Suprapubic skin (tissue), 4 donors: ENCODE measurements around the gene CHRNB1. TPM values are rescaled to one million over a fixed set of nuclear protein-coding genes. Genes with fewer than 3 reads are reported as not detected.
A peak's percentile ranks its signal among the peaks of the same experiment; 100 is the strongest.
"Not testable (repeated sequence)": the region's sequence is repeated elsewhere in the genome, so short reads cannot be mapped to it uniquely, and the experiment has no call there.

ENCODE experiments used
- DNase-seq, 2 donors: peaks; one replicate each; pipeline ENCODE4 v3.0.0-alpha.2; 2019; ENCODE audit warnings: low spot score in 2 of 2
- H3K27ac ChIP-seq: fragments of 200-600 bp; sonication (generic); one replicate; pipeline ENCODE4 v1.5.1; 2019
- H3K27me3 ChIP-seq: fragments of 200-600 bp; sonication (generic); one replicate; pipeline ENCODE4 v1.5.1; 2019
- H3K36me3 ChIP-seq: fragments of 200-600 bp; sonication (generic); one replicate; pipeline ENCODE4 v1.5.1; 2019
- H3K4me1 ChIP-seq: fragments of 200-600 bp; sonication (generic); one replicate; pipeline ENCODE4 v1.5.1; 2019
- H3K4me3 ChIP-seq: fragments of 200-600 bp; sonication (generic); one replicate; pipeline ENCODE4 v1.5.1; 2019; ENCODE audit warnings: mild to moderate bottlenecking
- H3K9me3 ChIP-seq: fragments of 200-600 bp; sonication (generic); one replicate; pipeline ENCODE4 v1.5.1; 2019
- EP300 ChIP-seq: sonication (generic); formaldehyde crosslinking; IDR thresholded peaks from one replicate; pipeline ENCODE4 v1.6.1; 2017; ENCODE audit warnings: antibody characterized with exemption
- POLR2A ChIP-seq, 2 donors: fragments of 450-650 bp; IDR thresholded peaks; one replicate each; pipeline ENCODE4 v1.6.1; 2017; ENCODE audit warnings: antibody characterized with exemption in 2 of 2, mild to moderate bottlenecking in 2 of 2, moderate library complexity in 2 of 2
- POLR2AphosphoS5 ChIP-seq, 3 donors: sonication (generic); formaldehyde crosslinking; IDR thresholded peaks; one replicate each; pipeline ENCODE4 v1.6.1; 2017; ENCODE audit warnings: antibody characterized with exemption in 3 of 3
- WGBS: methylation state at CpG from one replicate; pipeline ENCODE4 v1.1.5; 2018; 5-methylcytosine and 5-hydroxymethylcytosine counted together
- total RNA-seq, 4 donors: library from RNA; depleted of rRNA; stranded (reverse); fragments of >200 nt; gene quantifications; one replicate each; pipeline ENCODE4 v1.1.0, GENCODE V29; 2016
- TF ChIP-seq, protein P1 (sequence below), 2 donors: fragments of 200-600 bp in 1 of 2; fragments of 450-650 bp in 1 of 2; sonication (generic) in 1 of 2; IDR thresholded peaks; one replicate each; pipeline ENCODE4 v1.5.1; 2016 to 2019; ENCODE audit warnings: antibody characterized with exemption in 2 of 2, mild to moderate bottlenecking in 1 of 2, moderate library complexity in 1 of 2

CHRNB1 gene
- total RNA-seq, 4 donors from 2014 or later, result 7.3 to 11.3 (median 9.7) TPM

DNA sequence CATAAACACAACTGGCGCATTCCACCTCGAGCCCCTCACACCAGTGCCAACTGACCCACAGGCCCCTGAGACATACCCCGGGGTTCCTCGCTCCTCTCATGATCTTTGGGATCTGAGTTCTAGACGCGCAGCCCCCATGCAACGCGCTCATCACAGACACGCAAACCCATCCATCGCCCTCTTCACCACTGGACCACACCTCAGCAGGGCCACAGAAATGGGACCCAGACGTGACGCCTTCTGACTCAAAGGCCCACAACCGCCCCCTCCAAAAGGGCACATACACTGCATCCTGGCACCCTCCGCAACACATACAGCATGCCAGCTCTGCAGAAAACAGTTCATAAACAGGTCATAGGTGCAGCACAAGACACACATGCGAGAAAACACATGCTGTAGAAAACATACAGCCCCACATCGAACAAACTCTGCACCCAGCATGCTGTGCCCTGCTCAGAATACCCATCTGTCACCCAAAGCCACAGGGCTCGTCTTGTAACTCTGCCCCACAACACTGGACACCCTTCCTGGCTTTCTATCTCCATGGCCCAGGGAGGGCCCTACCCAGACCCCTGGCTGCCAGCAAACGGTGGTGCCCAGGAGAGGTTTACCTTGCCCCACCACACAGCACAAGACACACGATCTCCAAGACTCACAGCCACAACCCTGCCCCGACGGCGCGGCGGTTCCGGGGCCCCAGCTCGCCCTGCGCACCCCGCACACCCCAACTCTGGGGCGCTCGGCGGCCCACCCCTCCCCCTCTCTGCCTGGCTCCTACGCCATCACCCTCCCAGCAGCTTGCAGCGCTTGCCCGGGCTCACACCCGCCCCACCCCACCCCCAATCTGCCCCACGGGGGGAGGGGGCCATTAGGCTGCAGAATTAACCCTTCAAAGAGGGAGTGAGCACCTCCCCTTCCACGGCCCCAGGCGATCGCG lies 33.7 kb downstream of the CHRNB1 start:
- Histone ChIP-seq H3K36me3 (no peaks in the 10 kb centered on the region), H3K9me3 (no peaks in the 10 kb centered on the region), H3K4me1 (peaks cover 71% of the 10 kb centered on the region), H3K4me3 (peak overlapping the region; percentile 98), H3K27ac (peak overlapping the region; percentile 100), H3K27me3 (no peaks in the 10 kb centered on the region)
- TF ChIP-seq POLR2AphosphoS5 (IDR thresholded peaks at IDR 0.05) (no peak), POLR2A (IDR thresholded peaks at IDR 0.05) (no peak)
- TF ChIP-seq, protein P1, sequence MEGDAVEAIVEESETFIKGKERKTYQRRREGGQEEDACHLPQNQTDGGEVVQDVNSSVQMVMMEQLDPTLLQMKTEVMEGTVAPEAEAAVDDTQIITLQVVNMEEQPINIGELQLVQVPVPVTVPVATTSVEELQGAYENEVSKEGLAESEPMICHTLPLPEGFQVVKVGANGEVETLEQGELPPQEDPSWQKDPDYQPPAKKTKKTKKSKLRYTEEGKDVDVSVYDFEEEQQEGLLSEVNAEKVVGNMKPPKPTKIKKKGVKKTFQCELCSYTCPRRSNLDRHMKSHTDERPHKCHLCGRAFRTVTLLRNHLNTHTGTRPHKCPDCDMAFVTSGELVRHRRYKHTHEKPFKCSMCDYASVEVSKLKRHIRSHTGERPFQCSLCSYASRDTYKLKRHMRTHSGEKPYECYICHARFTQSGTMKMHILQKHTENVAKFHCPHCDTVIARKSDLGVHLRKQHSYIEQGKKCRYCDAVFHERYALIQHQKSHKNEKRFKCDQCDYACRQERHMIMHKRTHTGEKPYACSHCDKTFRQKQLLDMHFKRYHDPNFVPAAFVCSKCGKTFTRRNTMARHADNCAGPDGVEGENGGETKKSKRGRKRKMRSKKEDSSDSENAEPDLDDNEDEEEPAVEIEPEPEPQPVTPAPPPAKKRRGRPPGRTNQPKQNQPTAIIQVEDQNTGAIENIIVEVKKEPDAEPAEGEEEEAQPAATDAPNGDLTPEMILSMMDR (IDR thresholded peaks at IDR 0.05), result no peak
- 22% methylated on average over 16 of the region's 40 CpGs for WGBS
- no peak for DNase-seq

DNA sequence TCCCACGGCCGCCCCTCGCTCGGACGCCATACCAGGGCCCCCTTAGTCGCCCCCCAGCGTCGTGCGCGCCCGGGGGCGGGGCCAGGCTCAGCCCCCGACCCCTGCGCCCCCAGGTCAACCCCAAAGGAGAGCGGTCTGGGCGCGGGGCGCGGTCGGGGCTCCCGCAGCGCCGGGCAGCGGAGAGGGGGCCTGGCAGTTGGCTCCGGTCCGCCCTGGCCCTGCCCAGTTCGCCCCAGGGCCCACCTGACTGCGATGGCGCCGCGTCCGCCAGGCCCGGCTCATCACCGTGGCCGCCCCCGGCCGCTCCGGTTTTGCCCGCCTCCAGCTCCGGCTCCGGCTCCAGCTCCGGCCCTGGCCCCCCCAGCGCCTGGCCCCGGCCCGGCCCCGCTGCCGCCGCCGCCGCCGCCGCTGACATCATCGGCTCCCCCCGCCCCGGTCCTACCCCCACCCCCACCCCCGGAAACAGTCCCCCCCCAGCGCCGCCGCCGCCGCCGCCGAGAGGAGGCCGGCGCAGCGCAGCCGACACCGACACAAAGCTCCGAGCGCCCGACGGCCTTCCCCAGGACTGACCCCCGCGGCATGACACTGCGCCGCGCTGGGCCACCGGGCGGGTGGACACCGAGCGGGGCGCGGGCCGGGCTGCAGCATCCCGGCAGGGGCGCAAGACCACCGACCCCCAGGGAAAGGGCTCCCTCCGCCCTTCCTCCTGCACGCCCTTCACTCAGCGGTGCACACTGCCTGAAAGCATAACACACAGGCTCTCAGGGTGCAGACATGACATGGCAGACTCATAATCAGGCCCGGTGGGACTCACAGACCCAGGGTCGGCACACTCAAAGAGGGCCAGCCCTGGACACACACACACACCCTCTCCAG lies 34.6 kb downstream of the CHRNB1 start, which contains the start of gene ZBTB4:
Gene ZBTB4 (minus strand): TSS at position 419 of the 876 bp plus-strand sequence. CDS start 12,830 bp downstream, outside the sequence.
- Histone ChIP-seq H3K4me1 (peaks cover 71% of the 10 kb centered on the region), H3K36me3 (no peaks in the 10 kb centered on the region), H3K27ac (peak within 1 kb of the TSS; percentile 100), H3K27me3 (no peaks in the 10 kb centered on the region), H3K4me3 (peak within 1 kb of the TSS; percentile 98), H3K9me3 (no peaks in the 10 kb centered on the region)
- 0% methylated on average over 6 of the region's 92 CpGs for WGBS
- no peak for DNase-seq
- TF ChIP-seq EP300 (no peak), POLR2AphosphoS5 (IDR thresholded peaks at IDR 0.05) (peak in 1 of 3 donors; percentile 34), POLR2A (IDR thresholded peaks at IDR 0.05) (no peak)
- TF ChIP-seq, protein P1 (IDR thresholded peaks at IDR 0.05), result no peak

DNA sequence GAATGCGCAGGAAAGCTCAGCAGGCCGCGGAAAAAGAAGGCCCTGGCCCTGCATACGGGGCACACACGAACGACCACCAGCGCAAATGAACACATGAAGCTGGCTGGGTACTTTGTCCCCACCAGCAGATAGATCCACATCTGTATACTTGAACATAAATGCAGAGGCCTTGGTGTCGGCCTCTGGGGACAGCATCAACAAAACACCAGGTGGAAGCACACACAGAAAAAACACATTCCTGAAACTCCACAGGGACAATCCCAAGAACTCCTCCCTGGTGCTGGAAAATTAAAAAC lies 35.2 kb downstream of the CHRNB1 start:
- H3K4me1 ChIP-seq, result peaks cover 66% of the 10 kb centered on the region
- H3K36me3 ChIP-seq, result no peaks in the 10 kb centered on the region
- peak overlapping the region; percentile 100 for H3K27ac ChIP-seq
- WGBS, result 0% methylated on average over 6 of the region's 8 CpGs
- no peak for DNase-seq
- H3K27me3 ChIP-seq, result no peaks in the 10 kb centered on the region
- peak overlapping the region; percentile 98 for H3K4me3 ChIP-seq
- no peaks in the 10 kb centered on the region for H3K9me3 ChIP-seq
- TF ChIP-seq POLR2A (IDR thresholded peaks at IDR 0.05) (no peak), POLR2AphosphoS5 (IDR thresholded peaks at IDR 0.05) (no peak), EP300 (no peak)
- TF ChIP-seq, protein P1 (IDR thresholded peaks at IDR 0.05), result no peak

DNA sequence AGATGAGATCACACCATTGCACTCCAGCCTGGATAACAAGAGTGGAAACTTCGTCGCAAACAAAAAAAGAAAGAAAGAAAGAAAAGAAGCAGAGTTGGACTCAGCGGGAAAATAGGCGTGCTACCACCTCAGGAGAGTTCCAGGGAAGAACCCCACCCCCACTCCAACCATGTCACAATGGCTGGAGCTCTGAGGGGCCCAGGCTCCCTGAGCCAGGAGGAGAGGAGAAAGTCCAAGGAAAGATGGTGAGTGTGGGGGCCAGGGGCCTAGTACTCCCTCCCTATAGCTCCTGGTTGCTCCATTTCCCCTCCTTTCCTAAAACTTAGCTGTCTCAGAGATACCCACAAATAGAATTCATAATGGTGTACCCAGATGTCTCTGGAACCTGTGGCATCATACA lies 36.4 kb downstream of the CHRNB1 start, which contains the start of gene SLC35G6:
Gene SLC35G6 (plus strand): TSS at position 172 of the 400 bp plus-strand sequence. CDS start 71 bp downstream, at position 243.
- not testable (repeated sequence) for H3K36me3 ChIP-seq, DNase-seq, H3K9me3 ChIP-seq, H3K27me3 ChIP-seq
- Histone ChIP-seq H3K4me1 (peaks cover 65% of the 10 kb centered on the region), H3K27ac (peak within 1 kb of the TSS; percentile 100), H3K4me3 (peak within 1 kb of the TSS; percentile 98)
- WGBS, result 83% methylated on average over 4 of the region's 4 CpGs

DNA sequence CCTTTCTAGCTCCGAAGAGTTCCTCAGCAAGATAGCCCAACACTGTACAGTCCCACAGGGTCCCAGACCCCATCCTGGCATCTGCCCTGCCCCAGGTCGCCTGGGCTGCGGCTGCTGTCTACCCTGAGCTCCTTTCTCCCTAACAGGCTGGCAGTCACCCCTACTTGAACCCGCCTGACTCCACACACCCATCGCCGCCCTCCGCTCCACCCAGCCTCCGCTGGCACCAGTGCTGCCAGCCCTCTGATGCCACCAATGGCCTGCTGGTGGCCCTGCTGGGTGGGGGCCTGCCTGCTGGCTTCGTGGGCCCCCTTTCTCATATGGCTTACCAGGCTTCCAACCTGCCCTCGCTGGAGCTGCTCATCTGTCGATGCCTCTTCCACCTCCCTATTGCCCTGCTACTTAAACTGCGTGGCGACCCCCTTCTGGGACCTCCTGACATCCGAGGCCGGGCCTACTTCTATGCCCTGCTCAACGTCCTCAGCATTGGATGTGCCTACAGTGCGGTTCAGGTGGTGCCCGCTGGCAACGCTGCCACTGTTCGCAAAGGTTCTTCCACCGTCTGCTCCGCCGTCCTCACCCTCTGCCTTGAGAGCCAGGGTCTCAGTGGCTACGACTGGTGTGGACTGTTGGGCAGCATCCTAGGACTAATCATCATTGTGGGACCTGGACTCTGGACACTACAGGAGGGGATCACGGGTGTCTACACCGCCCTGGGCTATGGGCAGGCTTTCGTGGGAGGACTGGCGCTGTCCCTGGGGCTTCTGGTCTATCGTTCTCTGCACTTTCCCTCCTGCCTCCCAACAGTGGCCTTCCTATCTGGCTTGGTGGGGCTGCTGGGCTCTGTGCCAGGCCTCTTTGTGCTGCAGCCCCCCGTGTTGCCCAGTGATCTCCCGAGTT lies 37.2 kb downstream of the CHRNB1 start:
- not testable (repeated sequence) for H3K9me3 ChIP-seq, H3K36me3 ChIP-seq, H3K27me3 ChIP-seq, DNase-seq, H3K4me3 ChIP-seq
- H3K27ac ChIP-seq, result peak overlapping the region; percentile 100
- H3K4me1 ChIP-seq, result peaks cover 65% of the 10 kb centered on the region
- 91% methylated on average over 28 of the region's 31 CpGs for WGBS

DNA sequence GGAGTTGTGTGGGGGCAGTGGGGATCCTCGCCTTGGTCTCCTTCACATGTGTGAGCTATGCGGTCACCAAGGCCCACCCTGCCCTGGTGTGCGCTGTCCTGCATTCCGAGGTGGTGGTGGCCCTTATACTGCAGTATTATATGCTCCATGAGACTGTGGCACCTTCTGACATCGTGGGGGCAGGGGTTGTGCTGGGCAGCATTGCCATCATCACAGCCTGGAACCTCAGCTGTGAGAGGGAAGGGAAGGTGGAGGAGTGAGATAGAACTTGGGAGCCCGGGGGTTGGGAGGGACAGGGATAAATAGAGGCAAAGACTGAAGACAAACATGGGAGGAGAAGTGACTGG lies 37.9 kb downstream of the CHRNB1 start:
- DNase-seq, H3K9me3 ChIP-seq, H3K27me3 ChIP-seq, H3K36me3 ChIP-seq: not testable (repeated sequence)
- Histone ChIP-seq H3K27ac (peak overlapping the region; percentile 100), H3K4me3 (peak overlapping the region; percentile 67), H3K4me1 (peaks cover 65% of the 10 kb centered on the region)
- 78% methylated on average over 6 of the region's 6 CpGs for WGBS
